Suprapubic skin (tissue), 4 donors: ENCODE measurements around the gene PSME1. TPM values are rescaled to one million over a fixed set of nuclear protein-coding genes. Genes with fewer than 3 reads are reported as not detected.
A peak's percentile ranks its signal among the peaks of the same experiment; 100 is the strongest.

Experiments used
- DNase-seq, 2 donors: peaks; one replicate each; pipeline ENCODE4 v3.0.0-alpha.2; 2019; ENCODE audit warnings: low spot score in 2 of 2
- H3K27ac ChIP-seq: fragments of 200-600 bp; sonication (generic); one replicate; pipeline ENCODE4 v1.5.1; 2019
- H3K27me3 ChIP-seq: fragments of 200-600 bp; sonication (generic); one replicate; pipeline ENCODE4 v1.5.1; 2019
- H3K36me3 ChIP-seq: fragments of 200-600 bp; sonication (generic); one replicate; pipeline ENCODE4 v1.5.1; 2019
- H3K4me1 ChIP-seq: fragments of 200-600 bp; sonication (generic); one replicate; pipeline ENCODE4 v1.5.1; 2019
- H3K4me3 ChIP-seq: fragments of 200-600 bp; sonication (generic); one replicate; pipeline ENCODE4 v1.5.1; 2019; ENCODE audit warnings: mild to moderate bottlenecking
- H3K9me3 ChIP-seq: fragments of 200-600 bp; sonication (generic); one replicate; pipeline ENCODE4 v1.5.1; 2019
- EP300 ChIP-seq: sonication (generic); formaldehyde crosslinking; IDR thresholded peaks from one replicate; pipeline ENCODE4 v1.6.1; 2017; ENCODE audit warnings: antibody characterized with exemption
- POLR2A ChIP-seq, 2 donors: fragments of 450-650 bp; IDR thresholded peaks; one replicate each; pipeline ENCODE4 v1.6.1; 2017; ENCODE audit warnings: antibody characterized with exemption in 2 of 2, mild to moderate bottlenecking in 2 of 2, moderate library complexity in 2 of 2
- POLR2AphosphoS5 ChIP-seq, 3 donors: sonication (generic); formaldehyde crosslinking; IDR thresholded peaks; one replicate each; pipeline ENCODE4 v1.6.1; 2017; ENCODE audit warnings: antibody characterized with exemption in 3 of 3
- WGBS: methylation state at CpG from one replicate; pipeline ENCODE4 v1.1.5; 2018; 5-methylcytosine and 5-hydroxymethylcytosine counted together
- total RNA-seq, 4 donors: library from RNA; depleted of rRNA; stranded (reverse); fragments of >200 nt; gene quantifications; one replicate each; pipeline ENCODE4 v1.1.0, GENCODE V29; 2016
- TF ChIP-seq, protein P1 (sequence below), 2 donors: fragments of 200-600 bp in 1 of 2; fragments of 450-650 bp in 1 of 2; sonication (generic) in 1 of 2; IDR thresholded peaks; one replicate each; pipeline ENCODE4 v1.5.1; 2016 to 2019; ENCODE audit warnings: antibody characterized with exemption in 2 of 2, mild to moderate bottlenecking in 1 of 2, moderate library complexity in 1 of 2

The PSME1 gene
- total RNA-seq, 4 donors from 2014 or later = 72.3 to 113 (median 91.1) TPM

DNA sequence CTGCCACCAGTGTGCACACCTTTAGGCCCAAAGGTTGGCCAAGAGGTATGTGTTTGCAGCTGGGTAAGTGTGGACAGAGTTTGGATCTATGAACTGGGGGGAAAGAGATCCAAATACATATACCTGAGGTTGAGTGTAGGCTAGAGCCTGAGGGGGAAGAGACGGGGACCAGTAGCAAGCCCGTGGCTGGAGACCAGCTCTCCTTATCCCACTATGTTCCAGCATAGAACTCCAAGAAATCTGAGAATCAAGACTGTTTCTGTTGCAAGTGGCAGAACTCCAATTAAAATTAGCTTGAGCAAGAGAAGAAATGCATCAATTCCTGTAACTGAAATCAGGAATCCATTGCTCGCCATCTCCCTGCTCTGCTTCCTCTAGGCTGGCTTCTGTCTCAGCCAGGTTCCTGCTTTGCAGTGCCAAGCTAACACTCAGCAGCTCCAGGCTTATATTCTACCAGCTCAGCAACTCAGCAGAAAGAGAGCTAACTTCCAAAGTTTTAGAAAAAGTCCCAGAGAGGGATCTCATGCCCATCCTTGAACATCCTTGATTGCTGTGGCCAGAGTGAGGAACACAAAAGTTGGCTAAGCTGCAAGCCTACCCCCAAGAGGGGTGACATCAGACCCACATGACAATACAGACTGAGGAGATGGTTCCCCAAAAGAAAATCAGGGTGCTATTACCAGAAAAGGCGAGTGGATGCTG is 43.3 kb upstream of the PSME1 start:
- H3K36me3 ChIP-seq = no peaks in the 10 kb centered on the region
- peaks cover 35% of the 10 kb centered on the region for H3K4me1 ChIP-seq
- TF ChIP-seq POLR2A (IDR thresholded peaks at IDR 0.05) = no peak
- TF ChIP-seq POLR2AphosphoS5 (IDR thresholded peaks at IDR 0.05) = no peak
- TF ChIP-seq EP300 = no peak
- TF ChIP-seq, protein P1, sequence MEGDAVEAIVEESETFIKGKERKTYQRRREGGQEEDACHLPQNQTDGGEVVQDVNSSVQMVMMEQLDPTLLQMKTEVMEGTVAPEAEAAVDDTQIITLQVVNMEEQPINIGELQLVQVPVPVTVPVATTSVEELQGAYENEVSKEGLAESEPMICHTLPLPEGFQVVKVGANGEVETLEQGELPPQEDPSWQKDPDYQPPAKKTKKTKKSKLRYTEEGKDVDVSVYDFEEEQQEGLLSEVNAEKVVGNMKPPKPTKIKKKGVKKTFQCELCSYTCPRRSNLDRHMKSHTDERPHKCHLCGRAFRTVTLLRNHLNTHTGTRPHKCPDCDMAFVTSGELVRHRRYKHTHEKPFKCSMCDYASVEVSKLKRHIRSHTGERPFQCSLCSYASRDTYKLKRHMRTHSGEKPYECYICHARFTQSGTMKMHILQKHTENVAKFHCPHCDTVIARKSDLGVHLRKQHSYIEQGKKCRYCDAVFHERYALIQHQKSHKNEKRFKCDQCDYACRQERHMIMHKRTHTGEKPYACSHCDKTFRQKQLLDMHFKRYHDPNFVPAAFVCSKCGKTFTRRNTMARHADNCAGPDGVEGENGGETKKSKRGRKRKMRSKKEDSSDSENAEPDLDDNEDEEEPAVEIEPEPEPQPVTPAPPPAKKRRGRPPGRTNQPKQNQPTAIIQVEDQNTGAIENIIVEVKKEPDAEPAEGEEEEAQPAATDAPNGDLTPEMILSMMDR (IDR thresholded peaks at IDR 0.05) = no peak
- no peaks in the 10 kb centered on the region for H3K9me3 ChIP-seq
- no peaks in the 10 kb centered on the region for H3K27me3 ChIP-seq
- DNase-seq = no peak
- H3K27ac ChIP-seq = peak overlapping the region; percentile 94
- no peak overlapping the region for H3K4me3 ChIP-seq
- WGBS = 81% methylated on average over 4 of the region's 4 CpGs

DNA sequence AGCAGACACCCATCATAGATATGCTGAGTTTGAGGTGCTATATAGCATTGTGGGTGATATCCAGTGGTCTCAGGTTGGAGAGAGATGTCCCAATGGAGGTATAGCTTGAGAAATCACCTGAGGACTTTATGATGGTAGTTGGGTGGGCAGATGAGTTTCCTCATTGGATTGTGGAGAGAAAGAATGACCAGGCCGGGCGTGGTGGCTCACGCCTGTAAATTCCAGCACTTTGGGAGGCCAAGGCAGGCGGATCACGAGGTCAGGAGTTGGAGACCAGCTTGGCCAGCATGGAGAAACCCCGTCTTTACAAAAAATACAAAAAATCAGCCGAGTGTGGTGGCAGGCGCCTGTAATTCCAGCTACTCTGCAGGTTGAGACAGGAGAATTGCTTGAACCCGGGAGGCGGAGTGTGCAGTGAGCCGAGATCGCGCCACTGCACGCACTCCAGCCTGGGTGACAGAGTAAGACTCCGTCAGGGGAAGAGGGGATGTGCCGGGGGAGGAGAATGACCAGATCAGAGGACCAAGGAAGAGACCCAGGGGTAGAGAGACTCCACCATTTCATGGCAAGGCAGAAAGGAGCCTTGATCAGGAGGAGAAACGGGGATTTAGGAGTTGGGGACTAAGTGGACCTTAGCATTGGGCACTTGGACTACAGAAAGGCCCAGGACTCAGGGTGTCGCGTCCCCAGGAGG is 42.6 kb upstream of the PSME1 start:
- H3K4me1 ChIP-seq = peaks cover 35% of the 10 kb centered on the region
- no peaks in the 10 kb centered on the region for H3K27me3 ChIP-seq
- peak overlapping the region; percentile 97 for H3K4me3 ChIP-seq
- no peak for DNase-seq
- TF ChIP-seq EP300 (no peak), POLR2A (IDR thresholded peaks at IDR 0.05) (no peak), POLR2AphosphoS5 (IDR thresholded peaks at IDR 0.05) (no peak)
- TF ChIP-seq, protein P1 (IDR thresholded peaks at IDR 0.05) = no peak
- peaks cover 5% of the 10 kb centered on the region for H3K36me3 ChIP-seq
- WGBS = 59% methylated on average over 18 of the region's 19 CpGs
- H3K27ac ChIP-seq = peak overlapping the region; percentile 94
- H3K9me3 ChIP-seq = no peaks in the 10 kb centered on the region

DNA sequence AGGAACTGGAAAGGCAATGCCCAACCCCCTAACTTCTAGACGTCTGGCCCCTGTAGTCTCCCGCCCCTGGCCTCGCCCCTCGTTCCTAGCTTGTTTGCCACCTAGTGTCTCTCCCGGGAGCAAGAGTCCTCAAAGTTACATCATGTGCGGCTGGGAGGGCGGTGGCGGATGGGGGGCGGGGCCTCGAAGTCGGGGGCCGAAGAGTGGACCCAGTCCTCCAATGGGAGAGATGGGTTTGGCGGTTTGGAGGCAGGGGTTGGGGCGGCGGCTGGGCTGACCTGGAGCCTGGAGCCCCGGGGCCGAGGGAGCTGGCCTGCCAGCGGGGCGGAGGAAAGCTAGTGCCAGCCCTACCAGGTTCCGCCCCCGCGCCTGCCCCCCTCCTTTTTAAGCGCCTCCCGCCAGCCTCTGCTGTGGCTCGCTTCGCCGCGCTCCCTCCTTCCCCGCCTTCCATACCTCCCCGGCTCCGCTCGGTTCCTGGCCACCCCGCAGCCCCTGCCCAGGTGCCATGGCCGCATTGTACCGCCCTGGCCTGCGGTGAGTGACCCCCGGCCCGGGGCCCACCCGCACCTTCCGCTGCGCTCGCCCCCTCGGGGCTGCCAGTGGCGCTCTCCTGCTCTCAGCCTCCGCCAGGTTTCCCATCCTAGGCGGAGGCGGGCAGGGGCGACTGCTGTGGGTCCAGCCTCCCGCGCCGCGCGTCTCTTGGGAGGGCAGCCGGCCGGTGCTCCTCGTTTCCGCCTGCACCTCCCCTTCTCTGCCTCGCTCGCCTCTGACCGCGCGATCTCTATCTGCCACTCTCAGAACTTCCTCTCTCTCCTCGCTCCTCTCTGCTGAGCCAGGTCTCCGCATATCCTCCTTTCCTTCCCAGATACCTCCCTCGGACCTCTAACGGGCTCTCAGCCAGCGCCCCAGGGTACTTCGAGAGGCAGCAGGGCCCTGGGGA is 41.8 kb upstream of the PSME1 start, which contains the start of gene PCK2:
TSS of gene PCK2 (plus strand) at position 411 of the 940 bp plus-strand sequence. CDS start at position 506, 95 bp downstream.
- whole genome bisulfite sequencing = 0% methylated on average over 37 of the region's 68 CpGs
- TF ChIP-seq POLR2A (IDR thresholded peaks at IDR 0.05) (peak in 1 of 2 donors; percentile 51), POLR2AphosphoS5 (IDR thresholded peaks at IDR 0.05) (no peak), EP300 (no peak)
- TF ChIP-seq, protein P1 (IDR thresholded peaks at IDR 0.05) = no peak
- Histone ChIP-seq H3K9me3 (no peaks in the 10 kb centered on the region), H3K4me1 (peaks cover 35% of the 10 kb centered on the region), H3K27ac (peak within 1 kb of the TSS; percentile 94), H3K4me3 (peak within 1 kb of the TSS; percentile 97), H3K36me3 (peaks cover 12% of the 10 kb centered on the region), H3K27me3 (no peaks in the 10 kb centered on the region)
- peak; percentile 96 to 97 for DNase-seq

DNA sequence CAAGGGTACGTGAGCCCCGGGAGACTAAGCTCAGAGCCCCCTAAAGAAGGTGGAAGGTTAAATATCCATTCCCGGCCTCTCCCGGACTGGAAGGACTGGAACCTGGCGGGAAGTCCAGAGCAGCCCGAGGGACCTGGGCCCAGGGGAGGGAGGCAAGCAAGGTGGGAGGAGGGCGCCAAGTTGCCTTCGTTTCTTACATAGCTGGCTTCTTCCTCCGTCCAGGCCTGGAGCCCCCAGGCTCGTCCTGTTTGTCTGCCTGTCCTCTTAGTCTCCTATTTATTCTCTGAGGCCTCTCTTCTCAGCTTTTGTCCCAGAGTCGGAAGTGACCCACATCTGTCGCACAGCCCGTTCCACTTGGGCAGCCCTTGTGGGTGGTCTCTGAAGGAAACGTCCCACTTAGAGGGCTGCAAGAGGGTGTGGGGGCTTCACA is 41.1 kb upstream of the PSME1 start:
- peaks cover 35% of the 10 kb centered on the region for H3K4me1 ChIP-seq
- H3K36me3 ChIP-seq = peaks cover 19% of the 10 kb centered on the region
- H3K27me3 ChIP-seq = no peaks in the 10 kb centered on the region
- peak overlapping the region; percentile 94 for H3K27ac ChIP-seq
- whole genome bisulfite sequencing = 9% methylated on average over 14 of the region's 14 CpGs
- TF ChIP-seq, protein P1 (IDR thresholded peaks at IDR 0.05) = no peak
- TF ChIP-seq POLR2AphosphoS5 (IDR thresholded peaks at IDR 0.05) (no peak), EP300 (no peak), POLR2A (IDR thresholded peaks at IDR 0.05) (no peak)
- no peaks in the 10 kb centered on the region for H3K9me3 ChIP-seq
- peak overlapping the region; percentile 97 for H3K4me3 ChIP-seq
- DNase-seq = no peak
